Stimulated activated CD4-positive, alpha-beta T cell treated with anti-CD3 and anti-CD28 coated beads, Interleukin-12 subunit alpha, Interleukin-12 subunit beta, amount 100 ng/mL, for 4 hours (primary cell): ENCODE data around the gene TSPAN16.
"Not testable (repeated sequence)": the region's sequence is repeated elsewhere in the genome, so short reads cannot be mapped to it uniquely, and the experiment has no call there.

Experiments
- DNase-seq: peaks from one replicate; pipeline ENCODE4 v3.0.0-alpha.2; 2020

The TSPAN16 gene

DNA sequence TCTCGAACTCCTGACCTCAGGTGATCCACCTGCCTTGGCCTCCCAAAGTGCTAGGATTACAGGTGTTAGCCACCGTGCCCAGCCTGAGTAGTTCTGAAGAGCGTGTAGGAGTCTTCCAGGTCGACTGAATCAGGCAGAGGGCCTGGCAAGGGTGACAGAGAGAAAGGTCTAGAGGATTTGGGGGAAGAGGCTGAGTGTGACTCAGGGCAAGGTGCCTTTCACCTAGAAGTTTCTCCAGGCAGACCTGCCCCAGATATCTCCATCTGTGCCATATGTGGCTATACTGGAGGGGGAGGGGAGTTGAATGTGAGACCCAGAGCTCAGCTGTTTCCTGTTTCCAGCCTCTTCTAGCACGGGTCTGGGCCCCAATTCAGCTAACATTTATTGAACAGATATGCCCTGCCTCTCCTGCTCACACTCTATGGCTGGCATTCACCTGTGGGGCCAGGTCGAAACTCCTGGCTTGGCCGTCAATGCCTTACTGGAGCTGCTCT, 51.6 kb downstream of the TSPAN16 start:
- DNase-seq: no peak

DNA sequence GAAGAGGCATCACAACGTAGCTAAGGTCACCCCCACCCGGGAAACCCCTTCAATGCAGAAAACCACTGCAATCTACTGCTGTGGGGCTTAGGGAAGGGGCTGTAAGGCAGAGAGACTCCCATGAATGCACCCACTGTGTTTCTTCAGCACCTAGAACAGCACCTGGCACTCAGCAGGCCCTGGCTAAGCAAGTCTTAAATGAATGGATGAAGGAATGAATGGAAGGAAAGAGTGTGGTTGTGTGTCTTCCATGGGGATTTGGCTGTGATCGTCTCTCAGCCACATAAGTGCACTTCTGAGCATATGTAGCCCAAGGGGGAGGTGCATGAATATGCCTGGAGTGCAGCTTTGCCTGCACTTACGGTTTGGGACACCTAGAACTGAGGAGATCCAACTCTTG, 53.2 kb downstream of the TSPAN16 start:
- no peak for DNase-seq

DNA sequence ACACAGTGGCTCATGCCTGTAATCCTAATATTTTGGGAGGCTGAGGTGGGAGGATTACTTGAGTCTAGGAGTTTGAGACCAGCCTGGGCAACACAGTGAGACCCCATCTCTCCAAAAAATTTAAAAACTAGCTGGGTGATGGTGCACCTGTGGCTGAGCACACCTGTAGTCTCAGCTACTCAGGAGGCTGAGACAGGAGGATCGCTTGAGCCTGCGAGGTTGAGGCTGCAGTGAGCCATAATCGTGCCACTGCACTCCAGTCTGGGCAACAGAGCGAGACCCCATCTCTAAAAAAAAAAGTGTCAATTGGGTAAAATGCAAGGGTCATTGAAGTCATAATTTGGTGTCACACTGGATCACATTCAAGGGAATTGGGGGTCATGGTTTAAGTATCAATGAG, 58.1 kb downstream of the TSPAN16 start:
- not testable (repeated sequence) for DNase-seq

DNA sequence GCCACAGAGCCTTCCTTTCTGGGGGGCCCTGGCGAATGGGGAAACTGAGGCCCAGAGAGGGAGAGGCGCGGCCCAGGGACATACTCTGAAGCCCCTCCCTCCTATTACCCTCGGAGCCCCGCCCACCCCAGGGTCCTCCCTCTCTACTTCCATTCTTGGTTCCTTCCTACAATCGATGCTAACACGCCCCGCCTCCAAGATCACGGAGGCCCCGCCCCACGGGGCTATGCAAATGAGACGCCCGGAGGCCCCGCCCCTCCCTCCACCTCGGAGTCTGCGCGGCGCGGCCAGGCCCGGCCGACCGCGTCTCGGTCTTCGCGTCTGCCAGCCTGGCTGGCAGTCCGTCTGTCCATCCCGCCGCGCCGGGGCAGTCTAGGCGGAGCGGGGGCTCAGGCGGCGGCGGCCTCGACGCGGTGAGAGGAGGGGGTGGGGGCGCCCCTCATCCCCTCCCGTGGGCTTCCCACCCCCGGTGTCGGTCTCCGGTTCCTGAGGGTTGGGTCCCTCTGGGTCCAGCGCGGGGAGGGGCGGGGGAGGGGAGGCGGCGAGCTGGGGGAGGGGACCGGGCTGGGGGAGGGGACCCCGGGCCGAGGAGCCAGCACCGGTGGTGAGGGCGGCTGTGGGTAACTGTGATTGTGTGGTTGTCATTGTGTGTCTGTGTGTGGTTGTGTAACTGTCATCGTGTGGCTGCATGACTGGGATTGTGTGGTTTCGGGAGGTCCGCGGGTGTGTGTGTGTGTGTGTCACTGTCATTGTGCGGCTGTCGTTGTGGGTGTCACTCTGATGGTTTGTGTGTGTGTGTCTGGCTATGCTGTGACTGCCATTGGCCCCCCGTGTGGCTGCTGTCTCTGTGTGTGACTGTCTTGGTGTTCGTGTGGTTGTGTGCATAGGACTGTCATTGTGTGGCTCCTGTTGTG, 59.5 kb downstream of the TSPAN16 start, which contains the start of gene PLPPR2:
TSS of gene PLPPR2 (plus strand) at position 273 of the 914 bp plus-strand sequence. CDS start 2,242 bp downstream, outside the sequence.
- DNase-seq: peak; percentile 79

DNA sequence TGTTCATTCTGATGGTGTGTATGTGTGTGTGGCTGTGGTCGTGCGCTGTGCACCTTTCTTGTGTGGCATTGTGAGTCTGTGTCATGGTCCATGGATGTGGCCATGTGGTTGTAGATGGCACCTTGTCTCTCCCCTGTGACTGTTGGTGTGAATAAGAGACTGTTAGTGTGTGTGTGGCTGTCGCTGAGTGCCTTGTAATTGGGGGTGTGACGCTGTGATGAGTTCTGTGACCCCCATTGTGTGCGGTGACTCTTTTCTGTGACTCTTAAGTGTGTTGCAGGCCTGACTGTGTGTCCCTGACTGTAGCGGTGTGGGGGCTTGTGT, 60.1 kb downstream of the TSPAN16 start:
- no peak for DNase-seq

DNA sequence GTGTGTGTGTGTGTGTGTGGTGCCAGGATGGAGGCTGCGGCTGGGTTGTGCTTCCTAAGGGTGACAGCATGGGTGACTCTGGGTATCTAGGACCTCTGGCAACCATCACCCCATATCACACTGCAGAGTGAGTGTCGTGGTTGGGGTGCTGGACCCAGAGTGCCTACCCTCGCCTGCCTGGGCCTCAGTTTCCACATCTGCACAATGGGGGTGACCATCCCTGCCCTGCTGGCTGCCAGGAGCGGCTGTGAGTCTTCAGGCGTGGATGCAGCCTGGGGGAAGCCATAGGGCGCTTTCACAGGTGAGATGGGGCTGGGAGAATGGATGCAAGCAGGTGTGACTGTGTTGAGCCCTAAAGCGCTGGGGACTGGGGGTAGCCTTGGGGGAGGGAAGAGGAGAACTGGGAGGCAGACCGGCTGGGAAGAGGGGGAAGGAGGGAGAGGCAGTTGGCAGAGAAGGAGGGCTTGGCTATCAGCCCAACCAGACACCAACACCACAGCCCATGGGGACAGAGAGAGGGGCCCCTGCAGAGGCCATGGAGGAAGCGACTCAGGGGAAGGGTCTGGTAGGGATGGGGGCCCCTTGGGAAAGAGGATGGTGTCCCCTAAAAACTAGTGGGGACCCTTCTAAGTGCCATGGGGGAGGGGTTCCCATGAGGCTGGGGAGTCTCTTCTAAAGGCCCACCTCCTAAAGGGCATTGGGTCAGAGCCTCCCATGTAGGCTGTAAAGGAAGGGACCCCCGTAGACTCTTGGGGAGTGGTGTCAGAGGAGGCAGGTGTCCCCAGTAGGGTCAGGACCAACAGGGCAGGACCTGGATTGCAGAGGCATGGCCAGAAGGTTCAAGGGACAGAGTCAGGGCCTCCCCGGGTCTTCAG, 61.0 kb downstream of the TSPAN16 start:
- no peak for DNase-seq

DNA sequence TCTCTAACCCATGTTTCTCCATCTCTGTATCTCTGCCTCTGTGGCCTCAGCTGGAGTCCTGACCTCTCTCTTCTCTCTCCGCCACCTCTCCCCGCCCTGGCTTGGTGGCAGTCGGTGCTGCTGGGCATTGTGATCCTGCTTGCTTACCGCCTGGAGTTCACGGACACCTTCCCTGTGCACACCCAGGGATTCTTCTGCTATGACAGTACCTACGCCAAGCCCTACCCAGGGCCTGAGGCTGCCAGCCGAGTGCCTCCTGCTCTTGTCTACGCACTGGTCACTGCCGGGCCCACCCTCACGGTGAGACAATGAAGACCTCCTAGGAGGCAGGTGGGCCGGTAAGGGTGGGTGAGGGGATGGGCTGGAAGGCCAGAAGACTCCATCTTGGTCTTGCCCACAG, 63.5 kb downstream of the TSPAN16 start:
- DNase-seq: no peak

DNA sequence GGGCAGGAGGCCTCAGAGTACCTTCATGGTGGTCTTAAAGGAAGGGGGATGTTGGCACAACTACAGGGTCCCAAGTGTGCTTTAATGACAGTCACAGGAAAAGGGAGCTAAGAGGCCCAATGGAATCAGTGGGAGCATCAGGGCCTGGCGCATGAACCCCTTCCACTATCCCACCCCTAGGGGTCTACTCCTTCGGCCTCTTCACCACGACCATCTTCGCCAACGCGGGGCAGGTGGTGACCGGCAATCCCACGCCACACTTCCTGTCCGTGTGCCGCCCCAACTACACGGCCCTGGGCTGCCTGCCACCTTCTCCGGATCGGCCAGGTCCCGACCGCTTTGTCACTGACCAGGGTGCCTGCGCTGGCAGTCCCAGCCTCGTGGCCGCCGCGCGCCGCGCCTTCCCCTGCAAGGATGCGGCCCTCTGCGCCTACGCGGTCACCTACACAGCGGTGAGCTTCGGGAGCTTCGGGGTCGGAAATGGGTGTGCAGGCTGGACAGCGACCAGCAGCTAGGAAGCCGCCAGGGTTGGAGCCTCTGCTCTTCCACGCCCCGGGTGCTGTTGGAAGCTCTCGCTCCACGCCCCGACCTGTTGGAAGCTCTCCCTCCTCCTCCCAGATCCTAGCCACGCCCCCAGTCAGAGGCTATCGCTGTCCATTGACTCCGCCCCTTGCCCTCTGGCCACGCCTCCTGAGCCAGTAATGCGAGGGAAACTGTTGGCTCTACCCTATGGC, 65.2 kb downstream of the TSPAN16 start:
- DNase-seq: no peak

DNA sequence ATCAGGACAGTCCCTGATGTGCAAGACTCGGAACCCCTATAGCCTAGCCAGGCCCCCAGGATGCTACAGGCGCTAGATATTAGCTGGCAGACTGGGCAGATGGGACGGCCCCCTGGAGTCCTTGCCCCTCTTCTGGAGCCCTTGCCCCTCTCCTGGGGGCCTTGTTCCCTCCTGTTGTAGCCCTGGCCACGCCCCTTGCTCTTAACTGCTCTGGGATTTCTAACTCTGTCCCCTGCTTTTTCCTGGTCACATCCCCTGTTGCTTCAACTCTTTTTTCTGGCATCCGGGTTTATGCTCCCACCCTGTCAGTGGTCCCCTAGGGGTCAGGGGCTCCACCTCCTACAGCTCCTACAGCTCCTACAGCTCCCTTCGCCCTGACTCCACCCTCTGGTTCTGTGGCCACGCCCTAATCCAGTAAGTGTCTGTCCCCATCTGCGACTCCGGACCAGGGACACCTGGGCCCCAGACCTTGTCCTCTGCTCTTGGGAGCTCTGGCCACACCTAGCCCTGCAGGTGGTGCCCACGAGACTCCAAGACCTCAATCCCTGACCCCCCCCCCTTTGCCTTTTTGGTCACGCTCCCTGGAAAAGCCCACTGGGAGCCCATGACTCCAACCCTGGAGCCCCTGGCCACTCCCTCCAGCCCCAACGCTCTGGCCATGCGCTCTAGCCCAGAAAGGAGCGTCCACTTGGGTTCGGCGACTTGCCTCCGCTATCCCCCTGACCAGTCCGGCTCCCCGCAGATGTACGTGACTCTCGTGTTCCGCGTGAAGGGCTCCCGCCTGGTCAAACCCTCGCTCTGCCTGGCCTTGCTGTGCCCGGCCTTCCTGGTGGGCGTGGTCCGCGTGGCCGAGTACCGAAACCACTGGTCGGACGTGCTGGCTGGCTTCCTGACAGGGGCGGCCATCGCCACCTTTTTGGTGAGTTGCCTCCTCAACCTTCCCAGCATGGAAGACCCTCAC, 66.1 kb downstream of the TSPAN16 start:
- no peak for DNase-seq

DNA sequence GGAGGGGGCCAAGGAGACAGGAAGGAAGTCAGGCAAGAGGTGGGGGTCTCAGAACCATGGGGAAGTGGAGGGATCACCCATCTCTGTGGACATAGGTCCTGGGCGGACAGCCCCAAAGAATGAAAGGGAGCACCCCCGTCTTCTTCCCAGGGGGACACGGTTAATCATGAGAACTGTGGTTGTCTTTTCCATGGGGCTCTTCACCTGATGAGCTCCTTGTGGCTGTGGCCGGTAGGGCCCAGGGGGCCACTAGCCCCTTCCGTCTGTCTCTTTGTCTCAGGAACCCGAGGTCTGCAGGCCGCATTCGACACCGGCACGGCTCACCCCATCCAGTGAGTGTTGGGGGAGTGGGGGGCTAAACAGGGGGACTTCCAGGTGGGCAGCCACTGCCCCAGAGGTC, 67.9 kb downstream of the TSPAN16 start:
- DNase-seq: no peak

DNA sequence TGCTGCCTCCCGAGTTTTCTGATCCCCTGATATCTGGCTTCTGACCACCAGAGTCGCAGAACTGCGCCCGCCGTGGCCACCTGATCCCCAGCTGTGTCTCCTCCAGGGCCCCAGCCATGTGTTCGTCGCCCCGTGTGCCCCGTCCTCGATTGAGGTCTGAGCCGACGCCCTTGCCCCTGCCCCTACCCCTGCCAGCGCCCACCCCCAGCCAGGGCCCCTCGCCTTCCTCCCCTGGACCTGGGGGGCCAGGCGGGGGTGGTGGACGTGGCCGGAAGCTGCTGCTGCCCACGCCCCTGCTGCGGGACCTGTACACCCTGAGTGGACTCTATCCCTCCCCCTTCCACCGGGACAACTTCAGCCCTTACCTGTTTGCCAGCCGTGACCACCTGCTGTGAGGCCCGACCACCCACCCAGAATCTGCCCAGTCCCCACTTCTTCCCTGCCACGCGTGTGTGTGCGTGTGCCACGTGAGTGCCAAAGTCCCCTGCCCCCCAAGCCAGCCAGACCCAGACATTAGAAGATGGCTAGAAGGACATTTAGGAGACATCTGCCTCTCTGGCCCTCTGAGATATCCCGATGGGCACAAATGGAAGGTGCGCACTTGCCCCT, 68.4 kb downstream of the TSPAN16 start:
- no peak for DNase-seq

DNA sequence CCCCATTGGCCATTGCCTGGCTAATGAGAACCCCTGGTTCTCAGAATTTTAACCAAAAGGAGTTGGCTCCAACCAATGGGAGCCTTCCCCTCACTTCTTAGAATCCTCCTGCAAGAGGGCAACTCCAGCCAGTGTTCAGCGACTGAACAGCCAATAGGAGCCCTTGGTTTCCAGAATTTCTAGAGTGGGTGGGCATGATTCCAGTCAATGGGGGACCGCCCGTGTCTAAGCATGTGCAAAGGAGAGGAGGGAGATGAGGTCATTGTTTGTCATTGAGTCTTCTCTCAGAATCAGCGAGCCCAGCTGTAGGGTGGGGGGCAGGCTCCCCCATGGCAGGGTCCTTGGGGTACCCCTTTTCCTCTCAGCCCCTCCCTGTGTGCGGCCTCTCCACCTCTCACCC, 69.0 kb downstream of the TSPAN16 start:
- no peak for DNase-seq
